ENCODE data around the gene ISY1.
"Not testable (repeated sequence)": the region's sequence is repeated elsewhere in the genome, so short reads cannot be mapped to it uniquely, and the experiment has no call there.

ISY1 gene

DNA sequence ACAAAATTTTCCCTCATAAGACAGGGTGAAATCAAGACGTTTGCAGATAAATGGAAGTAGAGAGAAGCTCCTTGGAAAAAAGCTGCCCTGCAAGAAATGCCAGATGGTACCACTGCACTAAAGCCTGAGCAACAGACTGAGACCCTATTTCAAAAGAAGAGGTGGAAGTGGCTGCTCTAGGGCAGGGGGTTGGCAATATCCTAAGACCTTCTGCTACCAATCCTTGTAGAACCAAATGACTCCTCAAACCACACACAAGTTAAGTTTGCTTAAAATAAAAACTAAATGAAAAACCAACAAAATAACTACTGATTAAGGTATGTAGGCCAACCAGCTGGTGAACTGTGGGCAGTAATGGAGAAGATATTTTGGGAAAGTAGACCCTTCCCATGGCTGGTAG, 60.6 kb downstream of the ISY1 start:
- ChIA-PET CTCF (interaction anchor here (0.8 to 1.1 kb wide), 2 partner anchors 15 to 145 kb away, joined by 3 to 4 read pairs; no protein-coding TSS in a partner anchor), POLR2A (no interaction called here)
- TF ChIP-seq, protein P1, sequence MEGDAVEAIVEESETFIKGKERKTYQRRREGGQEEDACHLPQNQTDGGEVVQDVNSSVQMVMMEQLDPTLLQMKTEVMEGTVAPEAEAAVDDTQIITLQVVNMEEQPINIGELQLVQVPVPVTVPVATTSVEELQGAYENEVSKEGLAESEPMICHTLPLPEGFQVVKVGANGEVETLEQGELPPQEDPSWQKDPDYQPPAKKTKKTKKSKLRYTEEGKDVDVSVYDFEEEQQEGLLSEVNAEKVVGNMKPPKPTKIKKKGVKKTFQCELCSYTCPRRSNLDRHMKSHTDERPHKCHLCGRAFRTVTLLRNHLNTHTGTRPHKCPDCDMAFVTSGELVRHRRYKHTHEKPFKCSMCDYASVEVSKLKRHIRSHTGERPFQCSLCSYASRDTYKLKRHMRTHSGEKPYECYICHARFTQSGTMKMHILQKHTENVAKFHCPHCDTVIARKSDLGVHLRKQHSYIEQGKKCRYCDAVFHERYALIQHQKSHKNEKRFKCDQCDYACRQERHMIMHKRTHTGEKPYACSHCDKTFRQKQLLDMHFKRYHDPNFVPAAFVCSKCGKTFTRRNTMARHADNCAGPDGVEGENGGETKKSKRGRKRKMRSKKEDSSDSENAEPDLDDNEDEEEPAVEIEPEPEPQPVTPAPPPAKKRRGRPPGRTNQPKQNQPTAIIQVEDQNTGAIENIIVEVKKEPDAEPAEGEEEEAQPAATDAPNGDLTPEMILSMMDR (IDR thresholded peaks at IDR 0.05; ENCODE audit: control extremely low read depth, extremely low read depth, low read depth, missing control alignments) = no peak
- DNase-seq (ENCODE audit: extremely low spot score) = no peak

GRCh38 chr3:129095285-129095684, 65.6 kb downstream of the ISY1 start:
- ChIA-PET CTCF (interaction anchor here (1.0 to 1.6 kb wide), 4 partner anchors 9 to 42 kb away, joined by 3 to 4 read pairs (median 4); no protein-coding TSS in a partner anchor), POLR2A (no interaction called here)

DNA sequence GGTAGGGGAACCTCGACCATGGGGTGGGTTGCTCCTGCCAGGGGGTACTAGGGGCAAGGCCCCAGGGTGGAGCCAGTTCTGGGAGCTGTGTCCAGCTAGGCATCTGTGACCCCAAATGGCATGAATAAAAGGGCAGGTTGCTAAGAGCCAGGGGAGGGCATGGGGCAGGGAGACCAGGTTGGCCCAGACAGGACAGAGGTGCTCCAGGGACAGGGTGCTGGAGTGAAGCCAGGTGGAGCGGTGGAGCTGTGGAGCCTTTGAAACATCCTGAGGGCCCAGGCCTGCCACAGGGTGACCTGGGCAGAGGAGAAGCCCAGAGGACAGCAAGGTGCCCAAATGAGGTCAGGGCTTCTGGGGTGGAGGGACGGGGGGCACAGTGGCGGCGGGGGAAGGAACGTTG, 72.6 kb downstream of the ISY1 start:
- CTCF ChIA-PET; POLR2A ChIA-PET; DNase-seq (ENCODE audit: extremely low spot score): not testable (repeated sequence)

More at GRCh38 chr3:129095285-129095684, 65.6 kb downstream of the ISY1 start:
- DNase-seq (ENCODE audit: extremely low spot score) = no peak
- TF ChIP-seq, protein P1 (IDR thresholded peaks at IDR 0.05; ENCODE audit: control extremely low read depth, extremely low read depth, low read depth, missing control alignments) = no peak

DNA sequence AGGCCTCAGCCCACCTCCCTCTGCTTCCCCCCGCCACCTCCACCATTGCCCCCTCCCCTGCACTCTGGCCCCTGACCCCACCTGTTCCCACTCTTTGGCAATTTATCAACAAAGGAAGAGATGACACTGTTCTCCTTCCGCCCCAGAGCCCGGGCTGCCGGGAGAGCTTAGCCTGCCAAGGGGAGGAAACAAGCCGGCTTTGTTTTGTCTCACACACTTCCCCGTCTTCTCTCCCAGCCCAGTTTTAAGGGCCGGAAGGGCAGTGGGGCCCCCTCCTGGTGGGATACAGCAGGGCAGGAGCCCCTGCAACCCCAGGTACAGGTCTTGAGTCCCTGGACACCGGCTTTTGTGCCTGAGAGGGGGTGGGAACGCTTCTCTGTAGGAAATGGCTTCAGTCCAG, 73.0 kb downstream of the ISY1 start:
- POLR2A ChIA-PET; DNase-seq (ENCODE audit: extremely low spot score); CTCF ChIA-PET: not testable (repeated sequence)

DNA sequence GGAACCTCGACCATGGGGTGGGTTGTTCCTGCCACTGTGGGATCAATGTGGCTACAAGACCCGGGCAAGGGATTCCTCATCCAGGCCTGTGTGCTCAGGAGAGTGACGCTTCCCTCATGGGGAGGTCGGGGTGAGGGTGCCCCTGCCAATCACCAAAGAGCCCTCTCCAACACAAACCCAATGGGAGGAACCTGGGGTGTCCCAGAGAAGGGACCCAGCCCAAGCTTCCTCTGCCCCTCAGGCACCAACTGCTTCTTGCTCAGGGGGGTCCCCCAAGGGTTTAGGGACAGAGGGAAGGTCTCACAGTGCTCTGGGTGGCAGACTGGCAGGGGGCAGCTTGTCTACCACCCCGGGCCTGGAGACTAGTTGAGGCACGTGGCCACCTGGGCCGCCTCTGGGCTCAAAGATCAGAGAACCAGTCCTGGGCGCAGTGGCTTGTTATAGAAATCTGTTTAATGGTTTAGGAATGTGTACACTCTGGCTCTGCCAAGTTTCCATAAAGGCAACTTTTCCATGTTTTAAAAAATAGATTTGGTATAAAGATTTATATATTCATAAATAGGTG, 73.6 kb downstream of the ISY1 start:
- DNase-seq (ENCODE audit: extremely low spot score) = no peak
- ChIA-PET CTCF (no interaction called here), POLR2A (no interaction called here)
- TF ChIP-seq, protein P1 (IDR thresholded peaks at IDR 0.05; ENCODE audit: control extremely low read depth, extremely low read depth, low read depth, missing control alignments) = no peak

DNA sequence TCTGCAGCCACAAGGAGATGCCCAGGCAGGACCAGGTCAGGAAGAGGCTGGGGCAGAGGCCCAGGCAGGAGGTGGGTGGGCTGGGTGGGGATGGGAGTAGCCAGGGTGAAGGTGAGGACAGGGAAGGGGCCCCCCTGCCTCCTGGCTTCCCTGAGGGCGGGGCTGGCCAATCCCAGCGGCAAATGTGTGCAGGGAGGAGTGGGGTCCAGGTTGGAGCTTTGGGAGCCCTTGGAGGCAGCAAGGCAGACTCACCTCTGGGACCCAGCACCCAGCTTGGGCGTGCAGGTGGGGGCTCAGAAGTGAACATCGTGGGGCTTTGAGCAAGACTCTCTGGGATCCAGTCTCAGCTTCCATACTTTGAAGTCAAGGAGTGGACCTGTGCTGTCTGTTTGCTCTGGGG, 75.0 kb downstream of the ISY1 start:
- DNase-seq (ENCODE audit: extremely low spot score) = no peak
- TF ChIP-seq, protein P1 (IDR thresholded peaks at IDR 0.05; ENCODE audit: control extremely low read depth, extremely low read depth, low read depth, missing control alignments) = no peak
- POLR2A ChIA-PET = no interaction called here
- CTCF ChIA-PET = interaction anchor here (0.9 to 1.9 kb wide), 3 partner anchors 14 to 115 kb away, joined by 3 to 5 read pairs (median 3); no protein-coding TSS in a partner anchor

- TF ChIP-seq, protein P1 (IDR thresholded peaks at IDR 0.05; ENCODE audit: control extremely low read depth, extremely low read depth, low read depth, missing control alignments) = no peak
- POLR2A ChIA-PET = no interaction called here
- DNase-seq (ENCODE audit: extremely low spot score) = no peak
- CTCF ChIA-PET = interaction anchor here (0.9 to 2.5 kb wide), 5 partner anchors 10 to 115 kb away, joined by 3 to 9 read pairs (median 4); no protein-coding TSS in a partner anchor
Measured at GRCh38 chr3:129085165-129085715, 75.6 kb downstream of the ISY1 start.
